Urinary bladder (tissue), 4 donors: Measurements from ENCODE around the gene TOX2. TPM values are rescaled to one million over a fixed set of nuclear protein-coding genes. Genes with fewer than 3 reads are reported as not detected.

ENCODE experiments used
- DNase-seq: peaks from one replicate; pipeline ENCODE4 v3.0.0-alpha.2; 2015; ENCODE audit errors: extremely low spot score
- H3K27ac ChIP-seq: one replicate; pipeline ENCODE4 v1.5.1; 2013; ENCODE audit warnings: low read depth, mild to moderate bottlenecking, moderate library complexity
- H3K36me3 ChIP-seq: one replicate; pipeline ENCODE4 v1.6.1; 2013; ENCODE audit warnings: mild to moderate bottlenecking, moderate library complexity; ENCODE audit not compliant: insufficient read depth
- H3K4me1 ChIP-seq: one replicate; pipeline ENCODE4 v1.6.1; 2013; ENCODE audit warnings: mild to moderate bottlenecking, moderate library complexity; ENCODE audit not compliant: insufficient read depth
- H3K4me3 ChIP-seq: one replicate; pipeline ENCODE4 v1.5.1; 2013; ENCODE audit warnings: low read depth, low read length
- WGBS: extraction: QIAGEN DNeasy Blood & Tissue Kit; methylation state at CpG from one replicate; pipeline ENCODE4 v1.1.7; 2013; 5-methylcytosine and 5-hydroxymethylcytosine counted together
- polyA plus RNA-seq: library from polyadenylated mRNA; stranded (reverse); fragments of 200-250 nt; gene quantifications from one replicate; pipeline ENCODE4 v1.2.3, GENCODE V29; 2013
- total RNA-seq: library from RNA; depleted of rRNA; stranded (reverse); fragments of >200 nt; gene quantifications from one replicate; pipeline ENCODE4 v1.2.3, GENCODE V29; 2014
- donor health status: healthy with polysubstance abuse.
- donor health status: healthy.

The TOX2 gene
- total and polyA plus RNA-seq, 2 donors, result 1.6 to 38.0 TPM

GRCh38 chr20:44016525-44016924 lies 101.9 kb downstream of the TOX2 start:
- peaks cover 4% of the 10 kb centered on the region for H3K4me1 ChIP-seq
- DNase-seq, result no peak
- H3K27ac ChIP-seq, result no peak overlapping the region
- WGBS, result 80% methylated on average over 6 of the region's 6 CpGs
- H3K36me3 ChIP-seq, result no peaks in the 10 kb centered on the region
- H3K4me3 ChIP-seq, result no peak overlapping the region

GRCh38 chr20:44017211-44017610 lies 102.6 kb downstream of the TOX2 start:
- Histone ChIP-seq H3K27ac (no peak overlapping the region), H3K4me1 (peaks cover 4% of the 10 kb centered on the region), H3K4me3 (no peak overlapping the region), H3K36me3 (no peaks in the 10 kb centered on the region)
- no peak for DNase-seq
- 95% methylated on average over 11 of the region's 11 CpGs for WGBS

DNA sequence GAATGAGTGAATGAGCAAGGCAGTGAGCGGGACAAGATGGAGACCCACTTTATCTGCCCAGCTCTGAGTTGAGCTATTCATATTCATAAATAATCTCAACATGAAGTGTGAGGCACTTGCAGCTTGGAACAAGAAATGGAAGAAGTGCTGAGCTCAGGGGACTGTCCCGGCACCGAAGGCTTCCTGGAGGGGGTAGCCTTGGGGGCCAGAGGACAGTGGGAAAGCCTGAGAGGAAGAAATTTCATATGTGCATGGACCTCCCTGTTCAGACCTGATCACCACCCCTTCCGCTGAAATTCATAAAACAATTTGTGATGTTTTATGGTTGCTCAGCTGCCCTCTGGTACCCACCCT lies 103.2 kb downstream of the TOX2 start:
- Histone ChIP-seq H3K4me3 (no peak overlapping the region), H3K4me1 (peaks cover 4% of the 10 kb centered on the region), H3K27ac (peak overlapping the region; percentile 26), H3K36me3 (no peaks in the 10 kb centered on the region)
- WGBS, result 40% methylated on average over 4 of the region's 4 CpGs
- DNase-seq, result no peak

DNA sequence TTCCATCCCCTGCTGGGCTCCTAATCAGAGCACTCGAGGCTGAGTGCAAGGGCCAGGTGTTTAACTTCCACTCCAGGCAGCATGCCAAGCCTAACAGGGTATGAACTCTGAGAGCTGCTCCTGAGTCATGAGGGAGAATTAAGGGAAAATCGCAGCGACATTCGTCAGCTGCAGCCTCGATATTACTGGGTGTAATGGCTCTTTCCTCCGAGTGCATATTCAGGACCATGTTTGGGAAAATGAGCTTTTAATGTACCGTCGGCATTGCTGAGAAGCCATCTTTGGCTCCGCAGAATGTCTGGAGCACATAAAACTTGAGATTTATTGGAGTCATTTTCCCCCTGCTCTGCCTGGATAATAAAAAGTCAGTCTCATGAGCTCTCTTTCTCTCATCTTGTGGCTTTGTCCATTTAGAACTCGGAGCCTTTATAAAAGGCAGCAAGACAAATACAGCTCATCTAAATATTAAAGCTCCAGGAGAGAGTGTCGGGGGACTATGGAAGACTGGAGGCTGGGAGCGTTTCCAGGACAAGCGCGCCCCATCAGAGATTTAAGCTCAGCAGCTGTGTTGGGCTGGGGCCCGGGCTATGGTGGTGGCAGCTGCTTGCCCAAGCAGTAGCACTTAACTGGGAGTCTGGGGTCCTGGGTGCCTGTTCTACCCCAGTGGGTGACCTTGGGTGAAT lies 103.7 kb downstream of the TOX2 start:
- Histone ChIP-seq H3K4me1 (peaks cover 4% of the 10 kb centered on the region), H3K36me3 (no peaks in the 10 kb centered on the region), H3K4me3 (no peak overlapping the region), H3K27ac (no peak overlapping the region)
- DNase-seq, result peak; percentile 61
- 18% methylated on average over 15 of the region's 15 CpGs for WGBS

GRCh38 chr20:44018942-44019637 lies 104.4 kb downstream of the TOX2 start:
- H3K4me3 ChIP-seq, result no peak overlapping the region
- H3K36me3 ChIP-seq, result no peaks in the 10 kb centered on the region
- DNase-seq, result no peak
- H3K27ac ChIP-seq, result no peak overlapping the region
- H3K4me1 ChIP-seq, result peaks cover 4% of the 10 kb centered on the region
- WGBS, result 57% methylated on average over 2 of the region's 2 CpGs

- DNase-seq, result no peak
- WGBS, result 39% methylated on average over 13 of the region's 13 CpGs
- Histone ChIP-seq H3K4me3 (no peak overlapping the region), H3K36me3 (no peaks in the 10 kb centered on the region), H3K4me1 (peaks cover 4% of the 10 kb centered on the region), H3K27ac (no peak overlapping the region)
Observed at GRCh38 chr20:44019638-44020335, 105.1 kb downstream of the TOX2 start.

DNA sequence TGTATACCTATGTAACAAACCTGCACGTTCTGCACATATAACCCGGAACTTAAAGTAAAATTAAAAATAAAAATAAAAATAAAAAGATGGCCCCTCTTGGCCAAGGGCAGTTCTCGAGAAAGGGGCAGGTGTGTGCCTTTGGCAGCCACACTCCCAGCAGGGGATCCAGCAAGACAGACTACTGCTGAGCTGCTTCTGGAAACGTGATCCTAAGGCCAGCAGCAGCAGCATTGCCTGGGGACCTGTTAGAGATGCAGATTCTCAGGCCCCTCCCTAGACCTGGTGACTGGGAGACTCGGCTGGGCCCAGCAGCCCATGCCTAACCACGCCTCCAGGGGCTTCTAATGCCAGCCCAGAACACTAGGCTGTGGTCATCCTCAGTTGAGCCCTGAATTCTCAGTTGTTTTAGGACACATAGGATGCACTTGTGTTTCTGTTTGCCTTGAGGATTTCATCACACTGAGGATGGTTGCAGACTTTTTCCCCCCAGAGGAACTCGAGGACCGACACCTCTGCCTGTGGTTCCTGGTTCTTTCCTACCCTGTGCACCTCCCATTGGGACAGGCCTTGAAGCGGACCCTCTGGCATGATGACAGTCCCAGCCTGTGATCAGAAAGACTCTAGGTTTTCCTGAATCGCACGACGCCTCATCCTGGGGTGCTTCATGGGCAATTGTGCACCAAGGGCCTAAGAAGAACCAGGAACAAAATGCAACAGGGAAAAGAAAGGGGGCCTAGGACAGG lies 105.9 kb downstream of the TOX2 start:
- no peaks in the 10 kb centered on the region for H3K36me3 ChIP-seq
- DNase-seq, result no peak
- H3K27ac ChIP-seq, result no peak overlapping the region
- peaks cover 4% of the 10 kb centered on the region for H3K4me1 ChIP-seq
- WGBS, result 83% methylated on average over 12 of the region's 12 CpGs
- no peak overlapping the region for H3K4me3 ChIP-seq

DNA sequence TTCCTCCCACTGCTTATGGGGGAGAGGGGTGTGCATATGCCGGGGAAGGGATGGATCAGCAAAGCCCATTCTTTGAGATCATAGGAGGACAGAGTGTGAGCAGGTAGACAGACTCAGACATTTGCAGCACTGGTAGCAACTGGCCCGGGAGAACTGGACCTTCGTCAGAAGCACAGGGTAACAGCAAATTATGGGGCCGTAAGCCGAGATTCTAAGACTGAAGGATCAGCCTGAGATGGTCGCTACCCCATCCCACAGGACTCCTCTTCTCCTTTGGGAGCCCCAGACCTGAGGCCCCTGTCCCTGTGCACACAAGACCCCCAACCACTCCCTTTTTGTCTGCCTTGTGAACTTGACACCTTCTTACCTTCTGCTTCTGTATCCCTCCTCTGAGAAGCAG lies 106.5 kb downstream of the TOX2 start:
- H3K4me3 ChIP-seq, result no peak overlapping the region
- 97% methylated on average over 6 of the region's 6 CpGs for WGBS
- H3K4me1 ChIP-seq, result peaks cover 4% of the 10 kb centered on the region
- H3K36me3 ChIP-seq, result no peaks in the 10 kb centered on the region
- H3K27ac ChIP-seq, result no peak overlapping the region
- no peak for DNase-seq

DNA sequence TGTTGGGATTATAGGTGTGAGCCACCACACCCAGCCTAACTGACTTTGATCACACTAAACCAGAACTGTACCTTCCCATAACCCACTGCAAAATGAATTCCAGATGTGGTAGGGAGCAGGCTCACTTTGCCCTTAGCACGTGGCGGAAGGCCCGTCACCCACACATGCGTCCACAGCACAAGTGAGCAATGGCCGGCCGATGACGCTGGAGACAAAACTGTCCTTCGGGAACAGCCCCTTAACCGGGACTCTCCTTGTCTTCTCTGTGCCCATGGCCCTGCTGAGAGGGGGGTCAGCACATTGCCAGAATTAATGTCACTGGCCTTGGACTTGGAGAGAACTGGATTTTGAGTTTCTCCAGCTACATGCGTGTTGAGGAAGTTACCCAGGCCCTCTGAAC lies 107.2 kb downstream of the TOX2 start:
- peaks cover 4% of the 10 kb centered on the region for H3K4me1 ChIP-seq
- 95% methylated on average over 10 of the region's 10 CpGs for WGBS
- DNase-seq, result no peak
- H3K27ac ChIP-seq, result no peak overlapping the region
- no peaks in the 10 kb centered on the region for H3K36me3 ChIP-seq
- H3K4me3 ChIP-seq, result no peak overlapping the region

- no peak overlapping the region for H3K27ac ChIP-seq
- 91% methylated on average over 2 of the region's 2 CpGs for WGBS
- H3K4me3 ChIP-seq, result no peak overlapping the region
- H3K36me3 ChIP-seq, result no peaks in the 10 kb centered on the region
- DNase-seq, result no peak
- peaks cover 4% of the 10 kb centered on the region for H3K4me1 ChIP-seq
Observed at GRCh38 chr20:44022464-44022863, 107.8 kb downstream of the TOX2 start.

GRCh38 chr20:44023515-44024371 lies 109.1 kb downstream of the TOX2 start:
- 85% methylated on average over 10 of the region's 10 CpGs for WGBS
- no peak for DNase-seq
- H3K36me3 ChIP-seq, result no peaks in the 10 kb centered on the region
- H3K27ac ChIP-seq, result no peak overlapping the region
- no peaks in the 10 kb centered on the region for H3K4me1 ChIP-seq
- no peak overlapping the region for H3K4me3 ChIP-seq

GRCh38 chr20:44024820-44025580 lies 110.3 kb downstream of the TOX2 start:
- H3K27ac ChIP-seq, result no peak overlapping the region
- no peaks in the 10 kb centered on the region for H3K4me1 ChIP-seq
- H3K4me3 ChIP-seq, result no peak overlapping the region
- WGBS, result 69% methylated on average over 7 of the region's 7 CpGs
- no peak for DNase-seq
- no peaks in the 10 kb centered on the region for H3K36me3 ChIP-seq
